H1 (cell line): Measurements from ENCODE around the gene SAA2. TPM values are rescaled to one million over a fixed set of nuclear protein-coding genes. Genes with fewer than 3 reads are reported as not detected.

ENCODE experiments used
- CTCF ChIA-PET: fragments of 300-600 bp; sonication (Branson Sonifier 250); formaldehyde crosslinking; loops from one replicate; lab custom pipeline; 2021; ENCODE audit not compliant: partially characterized antibody; lab: Charles Lee
- POLR2A ChIA-PET: fragments of 300-600 bp; sonication (Branson Sonifier 250); formaldehyde crosslinking; loops from one replicate; lab custom pipeline; 2021; ENCODE audit warnings: inconsistent platforms; ENCODE audit not compliant: partially characterized antibody; lab: Charles Lee
- DNase-seq, 2 experiments: peaks; one replicate each; pipeline versions ENCODE4 v3.0.0 to v3.0.0-alpha.2; 2010 to 2022; ENCODE audit warnings: low spot score in 2 of 2, low read depth in 1 of 2, mixed read lengths in 1 of 2
- FAIRE-seq: peaks from 2 replicates; lab custom pipeline; 2011; peaks lifted over from hg19 to GRCh38; lab: Jason Lieb, UNC
- H2AFZ ChIP-seq: 2 replicates; pipeline ENCODE4 v1.8.1; 2012; ENCODE audit warnings: low read length, inconsistent platforms
- H2AK5ac ChIP-seq: 2 replicates; pipeline ENCODE4 v1.6.1; 2013; ENCODE audit warnings: low read depth, low read length
- H2BK120ac ChIP-seq: replicated peaks from 2 replicates; pipeline ENCODE3; 2013; ENCODE audit warnings: low read depth, low read length, inconsistent platforms
- H2BK12ac ChIP-seq: 2 replicates; pipeline ENCODE4 v1.6.1; 2013; ENCODE audit warnings: low read depth, low read length
- H2BK15ac ChIP-seq: 2 replicates; pipeline ENCODE4 v1.6.1; 2013; ENCODE audit warnings: low read length
- H2BK20ac ChIP-seq: 2 replicates; pipeline ENCODE4 v1.6.1; 2013; ENCODE audit warnings: low read length
- H2BK5ac ChIP-seq: 2 replicates; pipeline ENCODE4 v1.6.1; 2013; ENCODE audit warnings: low read depth, low read length
- H3K14ac ChIP-seq: 2 replicates; pipeline ENCODE4 v1.6.1; 2013; ENCODE audit warnings: inconsistent platforms; ENCODE audit not compliant: insufficient read length
- H3K18ac ChIP-seq: 2 replicates; pipeline ENCODE4 v1.6.1; 2013; ENCODE audit warnings: low read length; ENCODE audit errors: extremely low read depth
- H3K23ac ChIP-seq: 2 replicates; pipeline ENCODE4 v1.6.1; 2013; ENCODE audit warnings: inconsistent platforms; ENCODE audit not compliant: insufficient read length
- H3K23me2 ChIP-seq: 2 replicates; pipeline ENCODE4 v1.6.1; 2013; ENCODE audit warnings: low read depth, low read length
- H3K27ac ChIP-seq: 2 replicates; pipeline ENCODE4 v1.6.1; 2011; ENCODE audit warnings: low read depth, low read length, inconsistent platforms
- H3K27me3 ChIP-seq, 4 experiments: replicated peaks in 1 of 4; 1 replicate in 1 of 4; 2 replicates in 3 of 4; pipeline versions ENCODE4 v1.6.1 to v1.8.1; 2011 to 2013; ENCODE audit warnings: low read length in 3 of 4, mild to moderate bottlenecking in 3 of 4, inconsistent platforms in 2 of 4, mixed read lengths in 2 of 4, moderate library complexity in 1 of 4; ENCODE audit not compliant: control insufficient read depth in 3 of 4, insufficient read depth in 3 of 4; ENCODE audit errors: extremely low read depth in 1 of 4
- H3K36me3 ChIP-seq, 4 experiments: 2 replicates each; pipeline versions ENCODE4 v1.6.1 to v1.8.1; 2011 to 2013; ENCODE audit warnings: mild to moderate bottlenecking in 4 of 4, low read length in 3 of 4, moderate library complexity in 2 of 4, control low read depth in 1 of 4, inconsistent platforms in 1 of 4; ENCODE audit not compliant: insufficient read depth in 4 of 4, control insufficient read depth in 2 of 4
- H3K4ac ChIP-seq: replicated peaks from 2 replicates; pipeline ENCODE3; 2013; ENCODE audit warnings: low read length, low read depth, mixed read lengths, inconsistent platforms; ENCODE audit not compliant: insufficient read length
- H3K4me1 ChIP-seq, 4 experiments: replicated peaks in 1 of 4; 1 replicate in 1 of 4; 2 replicates in 3 of 4; pipeline versions ENCODE4 v1.6.1 to v1.8.1; 2011 to 2013; ENCODE audit warnings: low read length in 3 of 4, inconsistent platforms in 2 of 4, mixed read lengths in 1 of 4; ENCODE audit not compliant: insufficient read depth in 4 of 4, control insufficient read depth in 3 of 4
- H3K4me2 ChIP-seq, 2 experiments: 2 replicates each; pipeline versions ENCODE4 v1.6.1 to v1.8.1; 2011 to 2013; ENCODE audit warnings: low read depth in 2 of 2, low read length in 2 of 2, control low read depth in 1 of 2, inconsistent platforms in 1 of 2, mild to moderate bottlenecking in 1 of 2; ENCODE audit not compliant: insufficient read depth in 1 of 2
- H3K4me3 ChIP-seq, 4 experiments: fragments of 200-600, 300-600 bp in 1 of 4; sonication (generic), shearing (Covaris generic), sonication (Bioruptor Twin) in 1 of 4; 2 replicates each; pipeline versions ENCODE4 v1.5.1 to v1.8.1; 2011 to 2016; ENCODE audit warnings: low read length in 4 of 4, low read depth in 3 of 4, control low read depth in 2 of 4, inconsistent platforms in 2 of 4, mild to moderate bottlenecking in 2 of 4, mixed read lengths in 1 of 4, moderate library complexity in 1 of 4; ENCODE audit not compliant: insufficient read depth in 2 of 4; ENCODE audit errors: extremely low read depth in 1 of 4
- H3K56ac ChIP-seq: replicated peaks from 2 replicates; pipeline ENCODE3; 2013; ENCODE audit warnings: low read depth, mild to moderate bottlenecking, mixed read lengths, low read length, inconsistent platforms; ENCODE audit not compliant: insufficient read length
- H3K79me1 ChIP-seq: 2 replicates; pipeline ENCODE4 v1.6.1; 2013; ENCODE audit warnings: low read depth, low read length, control low read depth
- H3K79me2 ChIP-seq, 2 experiments: 2 replicates each; pipeline versions ENCODE4 v1.6.1 to v1.8.1; 2012 to 2013; ENCODE audit warnings: low read length in 2 of 2, mild to moderate bottlenecking in 2 of 2, inconsistent platforms in 1 of 2; ENCODE audit not compliant: insufficient read depth in 2 of 2, control insufficient read depth in 1 of 2
- H3K9ac ChIP-seq, 4 experiments: replicated peaks in 1 of 4; 1 replicate in 1 of 4; 2 replicates in 3 of 4; pipeline versions ENCODE4 v1.6.1 to v1.8.1; 2011 to 2013; ENCODE audit warnings: low read depth in 3 of 4, low read length in 3 of 4, control low read depth in 2 of 4, mild to moderate bottlenecking in 2 of 4, moderate library complexity in 2 of 4, inconsistent platforms in 1 of 4; ENCODE audit errors: extremely low read depth in 1 of 4
- H3K9me3 ChIP-seq, 2 experiments: 2 replicates each; pipeline versions ENCODE4 v1.6.1 to v1.8.1; 2012 to 2013; ENCODE audit warnings: mild to moderate bottlenecking in 2 of 2, moderate library complexity in 2 of 2, control low read depth in 1 of 2, inconsistent platforms in 1 of 2, low read depth in 1 of 2, low read length in 1 of 2, mixed read lengths in 1 of 2; ENCODE audit not compliant: insufficient read depth in 2 of 2
- H4K20me1 ChIP-seq, 2 experiments: replicated peaks in 1 of 2; 2 replicates each; pipeline versions ENCODE3 to v1.8.1; 2011 to 2013; ENCODE audit warnings: inconsistent platforms in 2 of 2, low read length in 2 of 2, mild to moderate bottlenecking in 1 of 2; ENCODE audit not compliant: insufficient read depth in 2 of 2, control insufficient read depth in 1 of 2
- H4K5ac ChIP-seq: 2 replicates; pipeline ENCODE4 v1.6.1; 2013; ENCODE audit warnings: low read length, low read depth, mixed read lengths, inconsistent platforms; ENCODE audit not compliant: insufficient read length
- H4K8ac ChIP-seq: 2 replicates; pipeline ENCODE4 v1.8.0; 2013; ENCODE audit warnings: mild to moderate bottlenecking, moderate library complexity, low read length, inconsistent platforms; ENCODE audit not compliant: insufficient read depth; ENCODE audit errors: extremely low read depth
- H4K91ac ChIP-seq: replicated peaks from 2 replicates; pipeline ENCODE3; 2013; ENCODE audit warnings: low read length, mixed read lengths, inconsistent platforms; ENCODE audit not compliant: insufficient read length
- HDAC2 ChIP-seq, 2 experiments: fragments of 300-600 bp in 1 of 2; sonication (generic) in 1 of 2; IDR thresholded peaks; 2 replicates each; pipeline ENCODE4 v1.6.1; 2011 to 2012; ENCODE audit warnings: low read depth in 2 of 2, low read length in 2 of 2, mild to moderate bottlenecking in 2 of 2, moderate library complexity in 2 of 2, borderline replicate concordance in 1 of 2, inconsistent platforms in 1 of 2
- RAD21 ChIP-seq, 2 experiments: IDR thresholded peaks in 1 of 2; conservative IDR thresholded peaks in 1 of 2; 2 replicates each; pipeline ENCODE4 v1.6.1; 2011; ENCODE audit warnings: low read depth in 2 of 2, low read length in 2 of 2, improper control_type of control experiment in 1 of 2, inconsistent platforms in 1 of 2, mild to moderate bottlenecking in 1 of 2, moderate library complexity in 1 of 2
- YY1 ChIP-seq: IDR thresholded peaks from 2 replicates; pipeline ENCODE4 v1.6.1; 2011; ENCODE audit warnings: low read depth, mild to moderate bottlenecking, low read length
- WGBS, 2 experiments: shearing (Covaris generic) in 1 of 2; methylation state at CpG; one replicate each; pipeline versions ENCODE4 v1.1.6 to v1.1.7; 2013 to 2015; ENCODE audit warnings: low lambda C conversion rate in 2 of 2, mixed read lengths in 2 of 2, inconsistent platforms in 1 of 2, low coverage in 1 of 2, missing lambda C conversion rate in 1 of 2; ENCODE audit not compliant: insufficient replicate concordance in 2 of 2, insufficient coverage in 1 of 2, insufficient read length in 1 of 2; ENCODE audit errors: extremely low coverage in 1 of 2, missing lambda C conversion rate in 1 of 2; 5-methylcytosine and 5-hydroxymethylcytosine counted together
- polyA plus RNA-seq, 7 experiments: library from polyadenylated mRNA; depleted of rRNA in 3 of 7; stranded (reverse) in 5 of 7; unstranded in 2 of 7; fragments of >200 nt in 5 of 7; fragments of 200-250 nt in 2 of 7; gene quantifications; 1 replicate in 5 of 7; 2 replicates in 1 of 7; 4 replicates in 1 of 7; pipeline versions ENCODE4 v1.2.1 to v1.2.3, GENCODE V29; 2011 to 2013; ENCODE audit warnings: missing spikeins in 2 of 7, mixed read lengths in 2 of 7
- total RNA-seq: library from RNA; stranded (reverse); fragmentation: NEBNext Ultra II Directional; extraction: Animal tissue kit (Norgen Biotek cat#: 25700); gene quantifications from 2 replicates; pipeline ENCODE4 v1.2.1, GENCODE V29; 2021
- TF ChIP-seq, protein P1 (sequence below), 3 experiments: IDR thresholded peaks; 1 replicate in 2 of 3; 2 replicates in 1 of 3; pipeline versions ENCODE4 v1.5.1 to v1.6.1; 2011; ENCODE audit warnings: low read length in 3 of 3, mild to moderate bottlenecking in 3 of 3, inconsistent platforms in 2 of 3, low read depth in 1 of 3, moderate library complexity in 1 of 3; ENCODE audit not compliant: insufficient read depth in 1 of 3; ENCODE audit errors: control extremely low read depth in 1 of 3

Gene SAA2
- total and polyA plus RNA-seq, 2 of the 8 experiments (the other 6 are each of a cell fraction or from before 2014, with no cell fraction given): not detected

DNA sequence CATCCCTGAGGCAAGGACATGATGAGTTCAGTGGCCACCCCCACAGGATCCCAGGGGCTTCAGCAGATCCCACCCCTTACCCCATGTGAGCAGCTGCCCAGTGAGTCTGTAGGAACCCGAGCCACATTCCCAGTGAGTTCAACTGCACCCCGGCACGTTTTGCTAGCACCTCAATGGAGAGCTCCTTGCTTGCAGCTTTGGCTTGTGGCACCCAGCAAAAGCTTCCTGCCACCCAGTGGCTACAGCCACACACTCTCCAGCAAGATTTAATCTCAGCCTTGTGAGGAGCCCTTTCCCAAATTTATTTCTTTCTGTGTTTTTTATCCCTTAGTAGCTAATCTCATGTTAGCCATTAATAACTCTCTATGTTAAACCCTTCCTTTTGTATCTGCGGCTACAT lies 21.6 kb upstream of the SAA2 start:
- no peaks in the 10 kb centered on the region for H4K20me1 ChIP-seq
- ChIA-PET CTCF (interaction anchor here (0.8 to 1.5 kb wide), 6 partner anchors 26 to 155 kb away, joined by 3 to 7 read pairs (median 4); no protein-coding TSS in a partner anchor), POLR2A (interaction anchor here (0.7 kb wide), 1 partner anchor 36 kb away, joined by 3 read pairs; no protein-coding TSS in a partner anchor)
- WGBS, 2 experiments: 84% methylated on average over 4 of the region's 4 CpGs; no CpG with 5 or more reads in 1 of the 2 experiments
- H4K8ac ChIP-seq: peak overlapping the region; percentile 18; the same call in 1 of the 2 replicates
- no peak overlapping the region for H4K91ac ChIP-seq
- peaks cover 0 to 3% (median under 1%) of the 10 kb centered on the region in 4 experiments; a peak in 2 of 7 replicates for H3K4me1 ChIP-seq
- H3K4me2 ChIP-seq: no peak overlapping the region
- H4K5ac ChIP-seq: no peak overlapping the region
- H3K27ac ChIP-seq: no peak overlapping the region
- no peak overlapping the region for H2AFZ ChIP-seq
- H3K4ac ChIP-seq: no peak overlapping the region
- no peak overlapping the region for H3K14ac ChIP-seq
- no peaks in the 10 kb centered on the region; the same call in 1 of the 2 replicates for H3K23me2 ChIP-seq
- no peak overlapping the region for H3K23ac ChIP-seq
- TF ChIP-seq RAD21 (IDR thresholded peaks at IDR 0.05 in 1 of 2, conservative IDR thresholded peaks at IDR 0.05 in 1 of 2; ENCODE audit: low read depth in 2 of 2, low read length in 2 of 2) (peak; percentile 23 to 45; a peak in 3 of 4 replicates), HDAC2 (IDR thresholded peaks at IDR 0.05; ENCODE audit: borderline replicate concordance in 1 of 2, low read depth in 2 of 2, low read length in 2 of 2) (no peak), YY1 (no peak)
- TF ChIP-seq, protein P1, sequence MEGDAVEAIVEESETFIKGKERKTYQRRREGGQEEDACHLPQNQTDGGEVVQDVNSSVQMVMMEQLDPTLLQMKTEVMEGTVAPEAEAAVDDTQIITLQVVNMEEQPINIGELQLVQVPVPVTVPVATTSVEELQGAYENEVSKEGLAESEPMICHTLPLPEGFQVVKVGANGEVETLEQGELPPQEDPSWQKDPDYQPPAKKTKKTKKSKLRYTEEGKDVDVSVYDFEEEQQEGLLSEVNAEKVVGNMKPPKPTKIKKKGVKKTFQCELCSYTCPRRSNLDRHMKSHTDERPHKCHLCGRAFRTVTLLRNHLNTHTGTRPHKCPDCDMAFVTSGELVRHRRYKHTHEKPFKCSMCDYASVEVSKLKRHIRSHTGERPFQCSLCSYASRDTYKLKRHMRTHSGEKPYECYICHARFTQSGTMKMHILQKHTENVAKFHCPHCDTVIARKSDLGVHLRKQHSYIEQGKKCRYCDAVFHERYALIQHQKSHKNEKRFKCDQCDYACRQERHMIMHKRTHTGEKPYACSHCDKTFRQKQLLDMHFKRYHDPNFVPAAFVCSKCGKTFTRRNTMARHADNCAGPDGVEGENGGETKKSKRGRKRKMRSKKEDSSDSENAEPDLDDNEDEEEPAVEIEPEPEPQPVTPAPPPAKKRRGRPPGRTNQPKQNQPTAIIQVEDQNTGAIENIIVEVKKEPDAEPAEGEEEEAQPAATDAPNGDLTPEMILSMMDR (IDR thresholded peaks at IDR 0.05; ENCODE audit: control extremely low read depth in 1 of 3, insufficient read depth in 1 of 3, low read depth in 1 of 3, low read length in 3 of 3): peak in 2 of 3 experiments; percentile 12 to 34; a peak in 2 of 4 replicates
- no peaks in the 10 kb centered on the region for H3K9me3 ChIP-seq
- no peaks in the 10 kb centered on the region for H3K27me3 ChIP-seq
- H3K79me1 ChIP-seq: no peaks in the 10 kb centered on the region
- no peak overlapping the region for H2BK5ac ChIP-seq
- no peak overlapping the region for H3K4me3 ChIP-seq
- DNase-seq: no peak
- no peak overlapping the region for H3K56ac ChIP-seq
- no peak overlapping the region for H3K9ac ChIP-seq
- no peak for FAIRE-seq
- no peak overlapping the region for H2BK120ac ChIP-seq
- no peak overlapping the region for H2BK20ac ChIP-seq
- no peak overlapping the region for H2BK15ac ChIP-seq
- H2BK12ac ChIP-seq: no peak overlapping the region
- H3K18ac ChIP-seq: no peak overlapping the region
- no peak overlapping the region for H2AK5ac ChIP-seq
- no peaks in the 10 kb centered on the region for H3K36me3 ChIP-seq
- H3K79me2 ChIP-seq: no peaks in the 10 kb centered on the region
